Measurements from ENCODE around the gene LRRN3.
"Not testable (repeated sequence)": the region's sequence is repeated elsewhere in the genome, so short reads cannot be mapped to it uniquely, and the experiment has no call there.

DNA sequence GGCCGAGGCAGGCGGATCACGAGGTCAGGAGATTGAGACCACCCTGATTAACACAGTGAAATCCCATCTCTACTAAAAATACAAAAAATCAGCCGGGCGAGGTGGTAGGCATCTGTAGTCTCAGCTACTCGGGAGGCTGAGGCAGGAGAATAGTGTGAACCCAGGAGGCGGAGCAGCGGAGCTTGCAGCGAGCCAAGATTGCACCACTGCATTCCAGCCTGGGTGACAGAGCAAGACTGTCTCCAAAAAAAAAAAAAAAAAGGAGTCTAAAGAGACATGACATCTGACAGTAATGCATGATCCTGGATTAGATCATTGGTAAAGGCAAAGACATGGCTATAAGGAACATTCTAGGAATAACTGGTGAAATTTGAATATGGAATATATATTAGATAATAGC, 18.3 kb upstream of the LRRN3 start:
- TF ChIP-seq, protein P1, sequence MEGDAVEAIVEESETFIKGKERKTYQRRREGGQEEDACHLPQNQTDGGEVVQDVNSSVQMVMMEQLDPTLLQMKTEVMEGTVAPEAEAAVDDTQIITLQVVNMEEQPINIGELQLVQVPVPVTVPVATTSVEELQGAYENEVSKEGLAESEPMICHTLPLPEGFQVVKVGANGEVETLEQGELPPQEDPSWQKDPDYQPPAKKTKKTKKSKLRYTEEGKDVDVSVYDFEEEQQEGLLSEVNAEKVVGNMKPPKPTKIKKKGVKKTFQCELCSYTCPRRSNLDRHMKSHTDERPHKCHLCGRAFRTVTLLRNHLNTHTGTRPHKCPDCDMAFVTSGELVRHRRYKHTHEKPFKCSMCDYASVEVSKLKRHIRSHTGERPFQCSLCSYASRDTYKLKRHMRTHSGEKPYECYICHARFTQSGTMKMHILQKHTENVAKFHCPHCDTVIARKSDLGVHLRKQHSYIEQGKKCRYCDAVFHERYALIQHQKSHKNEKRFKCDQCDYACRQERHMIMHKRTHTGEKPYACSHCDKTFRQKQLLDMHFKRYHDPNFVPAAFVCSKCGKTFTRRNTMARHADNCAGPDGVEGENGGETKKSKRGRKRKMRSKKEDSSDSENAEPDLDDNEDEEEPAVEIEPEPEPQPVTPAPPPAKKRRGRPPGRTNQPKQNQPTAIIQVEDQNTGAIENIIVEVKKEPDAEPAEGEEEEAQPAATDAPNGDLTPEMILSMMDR (IDR thresholded peaks at IDR 0.05), result not testable (repeated sequence)
- not testable (repeated sequence) for TF ChIP-seq POLR2A (IDR thresholded peaks at IDR 0.05)

All from vagina (tissue), 2 donors.